SK-N-SH treated with all-trans-retinoic acid at 6 μM for 48 hours (cell line): ENCODE results near the gene NDRG4.

Experiments used
- CSRNP3 ChIP-seq: fragments of 250-450 bp; sonication (Bioruptor Pico); IDR thresholded peaks from 2 replicates; pipeline ENCODE4 v1.5.1; 2021; ENCODE audit warnings: mild to moderate bottlenecking, moderate library complexity
- ESRRG ChIP-seq: fragments of 250-450 bp; sonication (Bioruptor Pico); IDR thresholded peaks from 2 replicates; pipeline ENCODE4 v1.6.1; 2021; ENCODE audit warnings: mild to moderate bottlenecking
- GLIS3 ChIP-seq: fragments of 250-450 bp; sonication (Bioruptor Pico); IDR thresholded peaks from 2 replicates; pipeline ENCODE4 v1.5.0; 2020; ENCODE audit warnings: mild to moderate bottlenecking, moderate library complexity
- OSR1 ChIP-seq: fragments of 250-450 bp; sonication (Bioruptor Pico); IDR thresholded peaks from 2 replicates; pipeline ENCODE4 v1.8.0; 2022; ENCODE audit warnings: moderate library complexity, mild to moderate bottlenecking, inconsistent platforms
- PATZ1 ChIP-seq: fragments of 250-450 bp; sonication (Bioruptor Pico); IDR thresholded peaks from 2 replicates; pipeline ENCODE4 v1.8.0; 2020; ENCODE audit warnings: mild to moderate bottlenecking, moderate library complexity, borderline replicate concordance
- RARB ChIP-seq: fragments of 250-450 bp; sonication (Bioruptor Pico); IDR thresholded peaks from 2 replicates; pipeline ENCODE4 v1.8.0; 2021; ENCODE audit warnings: mild to moderate bottlenecking, moderate library complexity
- TCF4 ChIP-seq: fragments of 250-450 bp; sonication (Bioruptor Pico); IDR thresholded peaks from 2 replicates; pipeline ENCODE4 v1.8.0; 2021; ENCODE audit warnings: mild to moderate bottlenecking, moderate library complexity, borderline replicate concordance
- ZFP3 ChIP-seq: fragments of 250-450 bp; sonication (Bioruptor Pico); IDR thresholded peaks from 2 replicates; pipeline ENCODE4 v1.5.0; 2020; ENCODE audit warnings: mild to moderate bottlenecking, moderate library complexity
- ZFP30 ChIP-seq: fragments of 450-650 bp; formaldehyde crosslinking; IDR thresholded peaks from 2 replicates; pipeline ENCODE4 v1.5.0; 2022; ENCODE audit warnings: mild to moderate bottlenecking, moderate library complexity
- ZNF565 ChIP-seq: fragments of 450-650 bp; formaldehyde crosslinking; conservative IDR thresholded peaks from 2 replicates; pipeline ENCODE4 v1.5.0; 2020; ENCODE audit warnings: low read depth, mild to moderate bottlenecking, moderate library complexity
- ZNF8 ChIP-seq: fragments of 450-650 bp; formaldehyde crosslinking; IDR thresholded peaks from 2 replicates; pipeline ENCODE4 v1.5.0; 2020; ENCODE audit warnings: mild to moderate bottlenecking, moderate library complexity
- TF ChIP-seq, protein P1 (sequence below): fragments of 250-450 bp; sonication (Bioruptor Pico); IDR thresholded peaks from 2 replicates; pipeline ENCODE4 v1.5.1; 2020; ENCODE audit warnings: low read depth, mild to moderate bottlenecking, moderate library complexity

- TF ChIP-seq PATZ1 (CRISPR knock-in tag) (no peak), OSR1 (CRISPR knock-in tag) (no peak), GLIS3 (CRISPR knock-in tag) (no peak), ESRRG (no peak), ZFP30 (CRISPR knock-in tag) (no peak), ZNF565 (no peak), RARB (CRISPR knock-in tag) (no peak), ZNF8 (CRISPR knock-in tag) (no peak), CSRNP3 (CRISPR knock-in tag) (no peak), TCF4 (CRISPR knock-in tag) (no peak), ZFP3 (CRISPR knock-in tag) (no peak)
- TF ChIP-seq, protein P1, sequence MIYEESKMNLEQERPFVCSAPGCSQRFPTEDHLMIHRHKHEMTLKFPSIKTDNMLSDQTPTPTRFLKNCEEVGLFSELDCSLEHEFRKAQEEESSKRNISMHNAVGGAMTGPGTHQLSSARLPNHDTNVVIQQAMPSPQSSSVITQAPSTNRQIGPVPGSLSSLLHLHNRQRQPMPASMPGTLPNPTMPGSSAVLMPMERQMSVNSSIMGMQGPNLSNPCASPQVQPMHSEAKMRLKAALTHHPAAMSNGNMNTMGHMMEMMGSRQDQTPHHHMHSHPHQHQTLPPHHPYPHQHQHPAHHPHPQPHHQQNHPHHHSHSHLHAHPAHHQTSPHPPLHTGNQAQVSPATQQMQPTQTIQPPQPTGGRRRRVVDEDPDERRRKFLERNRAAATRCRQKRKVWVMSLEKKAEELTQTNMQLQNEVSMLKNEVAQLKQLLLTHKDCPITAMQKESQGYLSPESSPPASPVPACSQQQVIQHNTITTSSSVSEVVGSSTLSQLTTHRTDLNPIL (CRISPR knock-in tag): no peak
Observed at GRCh38 chr16:58455750-58456149, 44.2 kb upstream of the NDRG4 start.
